B cell (primary cell): Measurements from ENCODE around the gene CYTH2.

Experiments
- CTCF ChIP-seq: fragments of 200-600 bp; IDR thresholded peaks from one replicate; pipeline ENCODE4 v1.8.0; 2022; ENCODE audit warnings: antibody characterized with exemption, mild to moderate bottlenecking
- EZH2 ChIP-seq: IDR thresholded peaks from 2 replicates; pipeline ENCODE4 v1.6.1; 2012; ENCODE audit warnings: borderline replicate concordance, low read depth, mild to moderate bottlenecking, moderate library complexity, low read length; ENCODE audit not compliant: insufficient read depth, poor library complexity, severe bottlenecking

GRCh38 chr19:48469934-48470680 lies 938 bp downstream of the CYTH2 start:
- TF ChIP-seq EZH2: no peak
- no peak for TF ChIP-seq CTCF
